ENCODE results near the gene NR4A1. TPM values are rescaled to one million over a fixed set of nuclear protein-coding genes. Genes with fewer than 3 reads are reported as not detected.

The NR4A1 gene
- total RNA-seq, 1 experiment from 2014 or later: 12.5 TPM

DNA sequence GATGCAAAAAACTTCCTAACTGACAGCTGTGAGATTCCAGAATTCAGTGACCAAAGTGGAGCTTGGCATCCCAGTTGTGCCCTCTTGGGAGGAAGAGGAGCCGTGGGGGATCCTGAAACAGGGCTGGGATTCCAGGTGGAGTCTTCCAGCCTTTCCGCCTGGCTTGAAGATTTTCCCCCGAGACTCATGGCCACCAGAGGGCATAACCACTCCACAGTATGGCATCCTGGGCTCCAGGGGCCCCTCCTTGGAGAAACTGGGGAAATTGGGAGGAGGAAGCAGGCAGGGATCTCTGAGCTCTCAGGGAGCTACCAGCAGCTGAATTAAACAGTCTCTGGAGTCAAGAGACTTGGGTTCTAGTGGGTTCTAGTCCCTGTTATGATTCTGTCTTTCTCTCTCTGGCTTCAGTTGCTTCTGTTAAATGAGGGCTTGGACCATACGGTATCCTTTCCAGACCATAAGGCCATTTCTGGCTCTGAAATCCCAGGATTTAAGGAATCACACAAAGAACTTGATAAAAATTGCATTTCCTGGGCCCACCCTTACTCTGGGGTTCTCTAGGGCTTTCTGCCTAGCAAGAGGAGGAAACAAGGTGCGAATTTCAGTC is 47.1 kb upstream of the NR4A1 start:
- ChIA-PET CTCF (interaction anchor here (0.6 to 2.7 kb wide), 8 partner anchors 11 to 822 kb away, joined by 3 to 38 read pairs (median 4); no protein-coding TSS in a partner anchor), POLR2A (ENCODE audit: low non-redundant PET) (interaction anchor here (0.6 kb wide), 1 partner anchor 280 kb away, joined by 4 read pairs; no protein-coding TSS in a partner anchor)
- Histone ChIP-seq H3K9me3 (ENCODE audit: low read depth, low read length, poor library complexity, severe bottlenecking) (no peaks in the 10 kb centered on the region), H3K27ac (ENCODE audit: low read depth, low read length, poor library complexity, severe bottlenecking) (no peak overlapping the region), H3K4me1 (ENCODE audit: insufficient read depth, low read length, poor library complexity, severe bottlenecking) (peaks cover 7% of the 10 kb centered on the region), H3K27me3 (replicated peaks; ENCODE audit: insufficient read depth, low read depth, low read length, poor library complexity) (no peaks in the 10 kb centered on the region), H3K36me3 (ENCODE audit: insufficient read depth, low read length, poor library complexity, severe bottlenecking) (no peaks in the 10 kb centered on the region), H3K4me3 (ENCODE audit: low read depth, low read length, poor library complexity, severe bottlenecking) (no peak overlapping the region)
- DNase-seq (ENCODE audit: low spot score): peak; percentile 77
- BruUV-seq (replicated peaks): no TSS peak
- TF ChIP-seq, protein P1, sequence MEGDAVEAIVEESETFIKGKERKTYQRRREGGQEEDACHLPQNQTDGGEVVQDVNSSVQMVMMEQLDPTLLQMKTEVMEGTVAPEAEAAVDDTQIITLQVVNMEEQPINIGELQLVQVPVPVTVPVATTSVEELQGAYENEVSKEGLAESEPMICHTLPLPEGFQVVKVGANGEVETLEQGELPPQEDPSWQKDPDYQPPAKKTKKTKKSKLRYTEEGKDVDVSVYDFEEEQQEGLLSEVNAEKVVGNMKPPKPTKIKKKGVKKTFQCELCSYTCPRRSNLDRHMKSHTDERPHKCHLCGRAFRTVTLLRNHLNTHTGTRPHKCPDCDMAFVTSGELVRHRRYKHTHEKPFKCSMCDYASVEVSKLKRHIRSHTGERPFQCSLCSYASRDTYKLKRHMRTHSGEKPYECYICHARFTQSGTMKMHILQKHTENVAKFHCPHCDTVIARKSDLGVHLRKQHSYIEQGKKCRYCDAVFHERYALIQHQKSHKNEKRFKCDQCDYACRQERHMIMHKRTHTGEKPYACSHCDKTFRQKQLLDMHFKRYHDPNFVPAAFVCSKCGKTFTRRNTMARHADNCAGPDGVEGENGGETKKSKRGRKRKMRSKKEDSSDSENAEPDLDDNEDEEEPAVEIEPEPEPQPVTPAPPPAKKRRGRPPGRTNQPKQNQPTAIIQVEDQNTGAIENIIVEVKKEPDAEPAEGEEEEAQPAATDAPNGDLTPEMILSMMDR (conservative IDR thresholded peaks at IDR 0.05; ENCODE audit: low read depth, low read length): peak; percentile 74
- TF ChIP-seq EZH2 (IDR thresholded peaks at IDR 0.05; ENCODE audit: borderline replicate concordance, low read depth, low read length, poor library complexity, severe bottlenecking): no peak
- intact Hi-C loops (cut with micrococcal nuclease; ENCODE audit: unreplicated experiment): no loop called here

DNA sequence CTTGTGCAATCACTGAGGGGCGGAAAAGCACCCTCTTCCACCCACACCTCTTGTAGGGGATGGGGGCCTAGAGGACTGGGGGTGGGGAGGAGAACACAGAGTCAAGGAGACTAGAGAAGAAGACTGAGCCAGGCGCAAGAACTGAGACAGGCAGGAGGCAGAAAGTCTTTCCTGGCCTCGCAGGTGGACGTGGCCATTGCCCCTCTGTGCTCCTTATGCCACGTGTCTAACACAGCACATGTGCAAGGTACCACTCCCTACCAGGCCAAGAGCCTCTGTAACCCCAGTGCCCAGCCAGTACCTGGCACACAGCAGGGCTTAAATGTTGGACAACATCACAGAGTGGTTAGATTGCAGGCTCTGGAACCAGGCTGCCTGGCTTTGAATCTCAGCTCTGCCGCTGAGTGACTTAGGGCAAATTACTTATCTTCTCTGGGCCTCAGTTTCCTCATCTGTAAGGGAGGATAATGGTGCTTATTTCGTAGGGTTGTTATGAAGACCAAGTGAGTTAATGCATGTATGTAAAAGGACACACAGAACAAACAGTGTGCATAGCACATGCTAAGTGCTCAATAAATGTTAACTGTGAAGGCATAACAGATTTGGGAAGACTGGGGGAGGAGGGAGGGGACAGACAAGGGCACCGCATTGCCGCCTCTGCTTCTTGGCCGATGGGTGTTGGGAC is 45.9 kb upstream of the NR4A1 start:
- no TSS peak for BruUV-seq (replicated peaks)
- Histone ChIP-seq H3K27ac (ENCODE audit: low read depth, low read length, poor library complexity, severe bottlenecking) (no peak overlapping the region), H3K27me3 (replicated peaks; ENCODE audit: insufficient read depth, low read depth, low read length, poor library complexity) (no peaks in the 10 kb centered on the region), H3K9me3 (ENCODE audit: low read depth, low read length, poor library complexity, severe bottlenecking) (no peaks in the 10 kb centered on the region), H3K4me1 (ENCODE audit: insufficient read depth, low read length, poor library complexity, severe bottlenecking) (peaks cover 15% of the 10 kb centered on the region), H3K36me3 (ENCODE audit: insufficient read depth, low read length, poor library complexity, severe bottlenecking) (no peaks in the 10 kb centered on the region), H3K4me3 (ENCODE audit: low read depth, low read length, poor library complexity, severe bottlenecking) (no peak overlapping the region)
- POLR2A ChIA-PET (ENCODE audit: low non-redundant PET): no interaction called here
- no peak for DNase-seq (ENCODE audit: low spot score)
- CTCF ChIA-PET: interaction anchor here (0.6 to 2.6 kb wide), 4 partner anchors 12 to 46 kb away, joined by 3 to 26 read pairs (median 6); partner anchors contain the start of gene NR4A1
- TF ChIP-seq EZH2 (IDR thresholded peaks at IDR 0.05; ENCODE audit: borderline replicate concordance, low read depth, low read length, poor library complexity, severe bottlenecking): no peak
- TF ChIP-seq, protein P1 (conservative IDR thresholded peaks at IDR 0.05; ENCODE audit: low read depth, low read length): no peak
- intact Hi-C loops (cut with micrococcal nuclease; ENCODE audit: unreplicated experiment): loop anchor here (1.0 to 5.0 kb wide), 2 partner anchors 18 to 117 kb away; no protein-coding TSS in a partner anchor

DNA sequence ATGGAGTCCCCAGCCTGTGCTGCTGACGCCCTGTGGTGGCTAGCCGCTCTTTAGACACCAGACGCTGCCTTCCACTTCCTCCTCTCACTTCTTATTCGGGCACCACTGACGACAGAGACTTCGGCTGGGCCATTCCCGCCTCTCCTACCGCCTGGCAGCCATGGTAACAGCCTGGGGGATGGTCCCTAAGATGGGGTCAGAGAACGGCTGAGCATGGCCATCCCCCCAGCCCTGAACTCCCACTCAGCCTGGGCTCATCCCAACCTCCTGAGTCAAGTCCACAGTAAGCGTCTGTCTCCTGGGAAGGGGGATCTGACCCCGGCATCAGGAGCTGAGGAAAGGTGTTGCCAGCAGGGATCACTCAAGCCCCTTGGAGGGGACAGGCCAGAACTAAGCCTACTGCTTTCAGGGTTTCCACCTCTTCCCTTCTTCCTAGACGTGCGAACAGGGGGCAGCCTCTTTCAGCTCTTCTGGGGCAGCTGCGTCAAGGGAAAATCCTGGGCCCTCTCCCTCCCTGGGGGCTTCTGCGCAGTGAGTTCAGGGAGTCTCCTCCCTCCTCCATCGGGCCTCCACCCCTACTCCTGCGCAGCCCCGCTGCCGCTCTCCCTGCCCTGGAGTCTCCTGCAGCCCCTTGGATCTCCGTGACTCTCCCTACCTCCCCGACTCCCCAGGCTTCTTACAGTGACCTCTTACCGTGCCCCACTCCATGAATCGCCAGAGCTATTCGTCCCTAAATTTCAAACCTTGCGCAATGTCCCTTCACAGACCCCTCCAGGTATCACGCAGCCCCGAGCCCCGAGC is 45.1 kb upstream of the NR4A1 start:
- H3K27me3 ChIP-seq (replicated peaks; ENCODE audit: insufficient read depth, low read depth, low read length, poor library complexity): no peaks in the 10 kb centered on the region
- intact Hi-C loops (cut with micrococcal nuclease; ENCODE audit: unreplicated experiment): loop anchor here (1.0 to 5.0 kb wide), 2 partner anchors 17 to 116 kb away; no protein-coding TSS in a partner anchor
- no peak for TF ChIP-seq EZH2 (IDR thresholded peaks at IDR 0.05; ENCODE audit: borderline replicate concordance, low read depth, low read length, poor library complexity, severe bottlenecking)
- TF ChIP-seq, protein P1 (conservative IDR thresholded peaks at IDR 0.05; ENCODE audit: low read depth, low read length): no peak
- ChIA-PET POLR2A (ENCODE audit: low non-redundant PET) (interaction anchor here (0.5 to 0.6 kb wide), 3 partner anchors 16 to 1956 kb away, joined by 4 to 7 read pairs (median 5); no protein-coding TSS in a partner anchor), CTCF (interaction anchor here (1.2 to 2.0 kb wide), 4 partner anchors 13 to 116 kb away, joined by 3 to 11 read pairs (median 7); no protein-coding TSS in a partner anchor)
- H3K4me3 ChIP-seq (ENCODE audit: low read depth, low read length, poor library complexity, severe bottlenecking): peak overlapping the region; percentile 80
- H3K9me3 ChIP-seq (ENCODE audit: low read depth, low read length, poor library complexity, severe bottlenecking): no peaks in the 10 kb centered on the region
- DNase-seq (ENCODE audit: low spot score): no peak
- H3K27ac ChIP-seq (ENCODE audit: low read depth, low read length, poor library complexity, severe bottlenecking): no peak overlapping the region
- H3K36me3 ChIP-seq (ENCODE audit: insufficient read depth, low read length, poor library complexity, severe bottlenecking): no peaks in the 10 kb centered on the region
- BruUV-seq (replicated peaks): no TSS peak
- peaks cover 22% of the 10 kb centered on the region for H3K4me1 ChIP-seq (ENCODE audit: insufficient read depth, low read length, poor library complexity, severe bottlenecking)

All from A673 (cell line).